HG02642 (cell line): ENCODE results near the gene NFKB2.

ENCODE experiments used
- ATAC-seq: cut with Tn5 transposase; IDR thresholded peaks from one replicate; pipeline ENCODE4 v1.9.1; 2021; ENCODE audit warnings: mild to moderate bottlenecking; ENCODE audit not compliant: unreplicated experiment, poor library complexity

The NFKB2 gene

GRCh38 chr10:102394079-102394800, 1.3 kb upstream of the NFKB2 start:
- ATAC-seq: peak; percentile 82

- peak; percentile 1 for ATAC-seq
Observed at GRCh38 chr10:102394801-102395399, 605 bp upstream of the NFKB2 start.

- ATAC-seq: no peak
Observed at GRCh38 chr10:102396317-102396650, 779 bp downstream of the NFKB2 start.

- no peak for ATAC-seq
Observed at GRCh38 chr10:102396730-102397151, 1.2 kb downstream of the NFKB2 start.

GRCh38 chr10:102397222-102398171, 2.0 kb downstream of the NFKB2 start:
- ATAC-seq: no peak

- ATAC-seq: no peak
Observed at GRCh38 chr10:102398172-102399020, 2.9 kb downstream of the NFKB2 start.

GRCh38 chr10:102399217-102400021, 3.9 kb downstream of the NFKB2 start:
- ATAC-seq: peak; percentile 41

- no peak for ATAC-seq
Observed at GRCh38 chr10:102400076-102400475, 4.6 kb downstream of the NFKB2 start.

- no peak for ATAC-seq
Observed at GRCh38 chr10:102400598-102401341, 5.3 kb downstream of the NFKB2 start.

GRCh38 chr10:102401342-102401654, 5.8 kb downstream of the NFKB2 start:
- ATAC-seq: no peak

GRCh38 chr10:102401735-102402511, 6.4 kb downstream of the NFKB2 start:
- no peak for ATAC-seq

GRCh38 chr10:102402512-102402896, 7.0 kb downstream of the NFKB2 start:
- ATAC-seq: no peak

GRCh38 chr10:102403115-102403514, 7.6 kb downstream of the NFKB2 start:
- ATAC-seq: no peak

- ATAC-seq: no peak
Observed at GRCh38 chr10:102404361-102405107, 9.0 kb downstream of the NFKB2 start.

GRCh38 chr10:102405108-102405571, 9.6 kb downstream of the NFKB2 start:
- no peak for ATAC-seq

- ATAC-seq: no peak
Observed at GRCh38 chr10:102405632-102406031, 10.1 kb downstream of the NFKB2 start.

GRCh38 chr10:102406815-102407214, 11.3 kb downstream of the NFKB2 start:
- no peak for ATAC-seq
